NCI-H2107 treated with DMSO at 0.1 percent for 48 hours (cell line): ENCODE measurements around the gene GAN.

Source experiments
- DNase-seq: peaks from one replicate; lab custom pipeline; 2025; ENCODE audit not compliant: unreplicated experiment; lab: John Stamatoyannopoulos, UW

The GAN gene

GRCh38 chr16:81350306-81350615 lies 35.5 kb downstream of the GAN start:
- DNase-seq = no peak

- no peak for DNase-seq
Measured at GRCh38 chr16:81353895-81354294, 39.1 kb downstream of the GAN start.

GRCh38 chr16:81357711-81358260 lies 43.0 kb downstream of the GAN start:
- no peak for DNase-seq

GRCh38 chr16:81358860-81359259 lies 44.1 kb downstream of the GAN start:
- no peak for DNase-seq

GRCh38 chr16:81360135-81360534 lies 45.4 kb downstream of the GAN start:
- no peak for DNase-seq

- DNase-seq = no peak
Measured at GRCh38 chr16:81365731-81366130, 51.0 kb downstream of the GAN start.

- peak; percentile 66 for DNase-seq
Measured at GRCh38 chr16:81366316-81366932, 51.7 kb downstream of the GAN start.

- no peak for DNase-seq
Measured at GRCh38 chr16:81367821-81368220, 53.1 kb downstream of the GAN start.

GRCh38 chr16:81369888-81370504 lies 55.2 kb downstream of the GAN start:
- no peak for DNase-seq

- DNase-seq = no peak
Measured at GRCh38 chr16:81371106-81371505, 56.3 kb downstream of the GAN start.

- no peak for DNase-seq
Measured at GRCh38 chr16:81374550-81374949, 59.8 kb downstream of the GAN start.

- no peak for DNase-seq
Measured at GRCh38 chr16:81376880-81377279, 62.1 kb downstream of the GAN start.

- no peak for DNase-seq
Measured at GRCh38 chr16:81378049-81378448, 63.3 kb downstream of the GAN start.

- DNase-seq = no peak
Measured at GRCh38 chr16:81380932-81381331, 66.2 kb downstream of the GAN start.

- no peak for DNase-seq
Measured at GRCh38 chr16:81384006-81384405, 69.2 kb downstream of the GAN start.

- DNase-seq = no peak
Measured at GRCh38 chr16:81385031-81385756, 70.4 kb downstream of the GAN start.

GRCh38 chr16:81388357-81388756 lies 73.6 kb downstream of the GAN start:
- DNase-seq = no peak

- no peak for DNase-seq
Measured at GRCh38 chr16:81390840-81391239, 76.1 kb downstream of the GAN start.

- no peak for DNase-seq
Measured at GRCh38 chr16:81392011-81392410, 77.2 kb downstream of the GAN start.

GRCh38 chr16:81394416-81394815 lies 79.7 kb downstream of the GAN start:
- DNase-seq = no peak

- no peak for DNase-seq
Measured at GRCh38 chr16:81394966-81395655, 80.3 kb downstream of the GAN start.
